Gastrocnemius medialis (tissue), 4 donors: Measurements from ENCODE around the gene KLK13. TPM values are rescaled to one million over a fixed set of nuclear protein-coding genes. Genes with fewer than 3 reads are reported as not detected.

Experiments
- ATAC-seq, 2 donors: fragments of 150-250 bp; one replicate each; pipeline ENCODE4 v1.9.1; 2016
- DNase-seq, 2 donors: peaks; one replicate each; pipeline ENCODE4 v3.0.0-alpha.2; 2019
- H3K27ac ChIP-seq, 4 donors: fragments of 200-600 bp; sonication (generic); 1 replicate in 1 of 4; 2 replicates in 3 of 4; pipeline ENCODE4 v1.5.1; 2016 to 2018; ENCODE audit warnings: mild to moderate bottlenecking in 2 of 4, moderate library complexity in 1 of 4
- H3K27me3 ChIP-seq, 3 donors: fragments of 200-600 bp; sonication (generic) in 2 of 3; 1 replicate in 1 of 3; 2 replicates in 2 of 3; pipeline versions ENCODE4 v1.5.1 to v1.6.0; 2016 to 2019; ENCODE audit warnings: mild to moderate bottlenecking in 1 of 3, moderate library complexity in 1 of 3
- H3K36me3 ChIP-seq, 2 donors: fragments of 200-600 bp; sonication (generic) in 1 of 2; one replicate each; pipeline ENCODE4 v1.5.1; 2017 to 2018
- H3K4me1 ChIP-seq, 2 donors: fragments of 200-600 bp; sonication (generic) in 1 of 2; one replicate each; pipeline ENCODE4 v1.5.1; 2016 to 2017; ENCODE audit warnings: mild to moderate bottlenecking in 2 of 2
- H3K4me3 ChIP-seq, 4 donors: fragments of 200-600 bp; sonication (generic) in 3 of 4; 1 replicate in 1 of 4; 2 replicates in 3 of 4; pipeline ENCODE4 v1.5.1; 2016 to 2019; ENCODE audit warnings: mild to moderate bottlenecking in 2 of 4
- H3K9me3 ChIP-seq, 3 donors: fragments of 200-600 bp; sonication (generic) in 2 of 3; 1 replicate in 1 of 3; 2 replicates in 2 of 3; pipeline ENCODE4 v1.5.1; 2016 to 2019
- CTCF ChIP-seq, 5 experiments: fragments of 450-650 bp in 3 of 5; fragments of 200-600 bp in 2 of 5; sonication (generic) in 2 of 5; IDR thresholded peaks in 4 of 5; conservative IDR thresholded peaks in 1 of 5; 1 replicate in 4 of 5; 2 replicates in 1 of 5; pipeline ENCODE4 v1.5.1; 2016 to 2019; ENCODE audit warnings: antibody characterized with exemption in 5 of 5, mild to moderate bottlenecking in 3 of 5, moderate library complexity in 3 of 5
- POLR2A ChIP-seq, 2 donors: fragments of 450-650 bp; IDR thresholded peaks; one replicate each; pipeline ENCODE4 v1.6.1; 2017; ENCODE audit warnings: antibody characterized with exemption in 2 of 2, mild to moderate bottlenecking in 2 of 2, moderate library complexity in 2 of 2
- in situ Hi-C, 4 donors: fragments of 200-750 bp; cut with MboI; loops; one replicate each; pipeline versions ENCODE4 v1.15.0 to v1.8.0; 2017; ENCODE audit warnings: low sequenced_read_pairs in 4 of 4
- intact Hi-C: fragments of 100-400 bp; cut with DNase I; formaldehyde crosslinking; loops from one replicate; pipeline ENCODE4 v1.15.1; 2023; ENCODE audit warnings: low total_unique reads
- total RNA-seq, 4 donors: library from RNA; depleted of rRNA; stranded (reverse); fragments of >200 nt; gene quantifications; one replicate each; pipeline versions ENCODE4 v1.1.0 to v1.2.3, GENCODE V29; 2016

Gene KLK13
- total RNA-seq, 4 donors from 2014 or later = not detected

- in situ Hi-C loops = no loop called here
- no peak overlapping the region for H3K4me3 ChIP-seq
- H3K36me3 ChIP-seq = no peaks in the 10 kb centered on the region
- TF ChIP-seq POLR2A (IDR thresholded peaks at IDR 0.05) (no peak), CTCF (IDR thresholded peaks at IDR 0.05 in 4 of 5, conservative IDR thresholded peaks at IDR 0.05 in 1 of 5) (no peak)
- peaks cover 0 to 3% (median 0%) of the 10 kb centered on the region in 3 donors for H3K27me3 ChIP-seq
- H3K4me1 ChIP-seq = no peaks in the 10 kb centered on the region
- DNase-seq = no peak
- no peaks in the 10 kb centered on the region for H3K9me3 ChIP-seq
- ATAC-seq = no peak
- intact Hi-C loops = no loop called here
- H3K27ac ChIP-seq = no peak overlapping the region
Observed at GRCh38 chr19:51024924-51025323, 40.0 kb downstream of the KLK13 start.

GRCh38 chr19:51023946-51024345 lies 40.9 kb downstream of the KLK13 start:
- intact Hi-C loops (no loop called here), in situ Hi-C loops (no loop called here)
- TF ChIP-seq POLR2A (IDR thresholded peaks at IDR 0.05) (no peak), CTCF (IDR thresholded peaks at IDR 0.05 in 4 of 5, conservative IDR thresholded peaks at IDR 0.05 in 1 of 5) (no peak)
- no peaks in the 10 kb centered on the region for H3K4me1 ChIP-seq
- no peak for DNase-seq
- no peak for ATAC-seq
- H3K4me3 ChIP-seq = no peak overlapping the region
- no peak overlapping the region for H3K27ac ChIP-seq
- no peaks in the 10 kb centered on the region for H3K9me3 ChIP-seq
- peaks cover 5 to 10% (median 9%) of the 10 kb centered on the region in 3 donors for H3K27me3 ChIP-seq
- no peaks in the 10 kb centered on the region for H3K36me3 ChIP-seq

- in situ Hi-C loops (no loop called here), intact Hi-C loops (no loop called here)
- no peak for DNase-seq
- no peak for ATAC-seq
- no peaks in the 10 kb centered on the region for H3K36me3 ChIP-seq
- TF ChIP-seq CTCF (IDR thresholded peaks at IDR 0.05 in 4 of 5, conservative IDR thresholded peaks at IDR 0.05 in 1 of 5) (no peak), POLR2A (IDR thresholded peaks at IDR 0.05) (no peak)
- no peak overlapping the region for H3K4me3 ChIP-seq
- no peak overlapping the region for H3K27ac ChIP-seq
- H3K9me3 ChIP-seq = no peaks in the 10 kb centered on the region
- no peaks in the 10 kb centered on the region for H3K4me1 ChIP-seq
- peaks cover 11 to 21% (median 19%) of the 10 kb centered on the region in 3 donors for H3K27me3 ChIP-seq
Observed at GRCh38 chr19:51022526-51022925, 42.4 kb downstream of the KLK13 start.

- Histone ChIP-seq H3K4me3 (no peak overlapping the region), H3K4me1 (no peaks in the 10 kb centered on the region), H3K36me3 (no peaks in the 10 kb centered on the region), H3K27ac (no peak overlapping the region), H3K27me3 (peaks cover 22 to 34% (median 32%) of the 10 kb centered on the region in 3 donors), H3K9me3 (no peaks in the 10 kb centered on the region)
- intact Hi-C loops = no loop called here
- ATAC-seq (no peak), DNase-seq (no peak)
- TF ChIP-seq CTCF (IDR thresholded peaks at IDR 0.05 in 4 of 5, conservative IDR thresholded peaks at IDR 0.05 in 1 of 5) (peak in 3 of 5 experiments; percentile 3 to 44 (median 26)), POLR2A (IDR thresholded peaks at IDR 0.05) (no peak)
- in situ Hi-C loops = no loop called here
Observed at GRCh38 chr19:51020988-51021651, 43.8 kb downstream of the KLK13 start.

- H3K4me1 ChIP-seq = no peaks in the 10 kb centered on the region
- TF ChIP-seq CTCF (IDR thresholded peaks at IDR 0.05 in 4 of 5, conservative IDR thresholded peaks at IDR 0.05 in 1 of 5) (no peak), POLR2A (IDR thresholded peaks at IDR 0.05) (no peak)
- H3K27me3 ChIP-seq = peaks cover 29 to 43% (median 42%) of the 10 kb centered on the region in 3 donors
- intact Hi-C loops = no loop called here
- H3K27ac ChIP-seq = no peak within 1 kb of the TSS
- peak within 1 kb of the TSS in 3 of 4 donors; percentile 16 to 28 (median 27) for H3K4me3 ChIP-seq
- no peaks in the 10 kb centered on the region for H3K36me3 ChIP-seq
- no peaks in the 10 kb centered on the region for H3K9me3 ChIP-seq
- ATAC-seq (no peak), DNase-seq (no peak)
- in situ Hi-C loops = no loop called here
Observed at GRCh38 chr19:51019544-51019925, 45.4 kb downstream of the KLK13 start, which contains the start of gene KLK10. TSS of gene KLK10 (minus strand) at chr19:51019709. CDS start at chr19:51019130, 579 bp downstream.
